Measurements from ENCODE around the gene ZNF365. TPM values are rescaled to one million over a fixed set of nuclear protein-coding genes. Genes with fewer than 3 reads are reported as not detected.
"Not testable (repeated sequence)": the region's sequence is repeated elsewhere in the genome, so short reads cannot be mapped to it uniquely, and the experiment has no call there.

Gene ZNF365, protein sequence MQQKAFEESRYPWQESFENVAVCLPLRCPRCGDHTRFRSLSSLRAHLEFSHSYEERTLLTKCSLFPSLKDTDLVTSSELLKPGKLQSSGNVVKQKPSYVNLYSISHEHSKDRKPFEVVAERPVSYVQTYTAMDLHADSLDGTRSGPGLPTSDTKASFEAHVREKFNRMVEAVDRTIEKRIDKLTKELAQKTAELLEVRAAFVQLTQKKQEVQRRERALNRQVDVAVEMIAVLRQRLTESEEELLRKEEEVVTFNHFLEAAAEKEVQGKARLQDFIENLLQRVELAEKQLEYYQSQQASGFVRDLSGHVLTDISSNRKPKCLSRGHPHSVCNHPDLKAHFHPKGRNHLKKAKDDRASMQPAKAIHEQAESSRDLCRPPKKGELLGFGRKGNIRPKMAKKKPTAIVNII
- 0.40 TPM for polyA plus RNA-seq (2013, experiment 1 of 2; ENCODE audit: insufficient read length)
- 0.52 TPM for polyA plus RNA-seq (2013, experiment 2 of 2; ENCODE audit: insufficient read length)

DNA sequence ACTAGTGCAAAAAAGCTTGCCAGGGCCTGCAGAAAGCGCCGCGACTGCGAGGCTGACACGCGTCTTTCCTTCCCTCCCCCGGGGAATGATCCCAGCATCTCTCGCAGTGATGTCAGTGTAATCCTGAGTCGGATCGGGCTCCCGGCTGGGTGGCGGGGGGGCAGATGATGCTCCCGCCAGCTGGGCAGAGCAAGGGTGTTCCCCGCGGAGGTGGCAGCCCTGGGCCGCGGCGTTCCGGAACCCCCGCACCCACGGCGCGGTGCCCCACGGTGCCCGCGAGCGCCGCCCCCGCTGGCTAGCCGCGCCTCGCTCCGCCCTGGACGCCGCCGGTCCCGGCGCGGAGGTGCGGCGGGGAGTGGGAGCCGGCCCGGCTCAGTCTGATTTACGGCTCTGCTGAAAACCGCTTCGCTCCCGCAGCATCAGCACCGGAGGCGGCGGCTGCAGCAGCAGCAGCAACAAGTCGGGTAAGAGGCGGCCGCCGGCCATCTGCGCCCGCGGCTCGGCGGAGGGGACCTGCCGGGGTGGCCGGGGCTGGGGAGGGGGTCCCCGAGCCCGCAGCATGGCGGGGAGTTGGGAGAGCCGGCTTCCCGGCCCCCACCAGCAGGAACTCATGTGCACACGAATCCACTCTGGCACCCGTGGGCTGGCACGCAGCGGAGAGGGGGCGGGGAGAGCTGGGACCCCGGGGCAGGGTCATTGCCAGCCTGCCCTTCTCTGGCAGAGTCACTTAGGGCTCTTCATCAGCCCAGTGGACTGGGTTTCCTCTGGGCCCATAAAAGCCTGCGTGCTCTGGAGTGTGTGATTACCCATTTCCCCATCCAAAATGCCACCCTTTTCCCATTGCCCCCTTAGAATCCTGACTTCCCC lies at the start of gene ZNF365:
Gene ZNF365, plus strand, starts transcription at position 375 of the 867 bp plus-strand sequence. CDS start 1,825 bp downstream, outside the sequence.
- DNase-seq = peak; percentile 54

- DNase-seq = no peak
These were observed 48.0 kb upstream of the ZNF365 start for GRCh38 chr10:62326176-62326575.

- peak; percentile 25 for DNase-seq
These were observed 46.3 kb upstream of the ZNF365 start for GRCh38 chr10:62327885-62328284.

DNA sequence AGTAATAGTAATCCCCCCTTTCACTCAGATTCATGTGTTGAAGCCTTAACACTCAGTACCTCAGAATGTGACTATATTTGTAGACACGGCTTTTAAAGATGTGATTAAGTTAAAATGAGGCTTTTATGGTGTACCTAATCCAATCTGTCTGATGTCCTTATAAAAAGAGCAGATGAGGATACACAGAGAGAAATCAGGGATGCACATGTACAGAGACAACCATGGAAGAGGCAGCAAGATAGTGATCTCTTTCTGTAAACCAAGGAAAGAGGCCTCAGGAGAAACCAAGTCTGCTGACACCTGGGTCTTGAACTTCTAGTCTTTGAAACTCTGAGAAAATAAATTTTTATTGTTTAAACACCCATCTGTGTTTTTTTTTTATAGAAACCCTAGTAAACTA lies 44.0 kb upstream of the ZNF365 start:
- DNase-seq = no peak

- no peak for DNase-seq
These were observed 41.8 kb upstream of the ZNF365 start for GRCh38 chr10:62332406-62332805.

DNA sequence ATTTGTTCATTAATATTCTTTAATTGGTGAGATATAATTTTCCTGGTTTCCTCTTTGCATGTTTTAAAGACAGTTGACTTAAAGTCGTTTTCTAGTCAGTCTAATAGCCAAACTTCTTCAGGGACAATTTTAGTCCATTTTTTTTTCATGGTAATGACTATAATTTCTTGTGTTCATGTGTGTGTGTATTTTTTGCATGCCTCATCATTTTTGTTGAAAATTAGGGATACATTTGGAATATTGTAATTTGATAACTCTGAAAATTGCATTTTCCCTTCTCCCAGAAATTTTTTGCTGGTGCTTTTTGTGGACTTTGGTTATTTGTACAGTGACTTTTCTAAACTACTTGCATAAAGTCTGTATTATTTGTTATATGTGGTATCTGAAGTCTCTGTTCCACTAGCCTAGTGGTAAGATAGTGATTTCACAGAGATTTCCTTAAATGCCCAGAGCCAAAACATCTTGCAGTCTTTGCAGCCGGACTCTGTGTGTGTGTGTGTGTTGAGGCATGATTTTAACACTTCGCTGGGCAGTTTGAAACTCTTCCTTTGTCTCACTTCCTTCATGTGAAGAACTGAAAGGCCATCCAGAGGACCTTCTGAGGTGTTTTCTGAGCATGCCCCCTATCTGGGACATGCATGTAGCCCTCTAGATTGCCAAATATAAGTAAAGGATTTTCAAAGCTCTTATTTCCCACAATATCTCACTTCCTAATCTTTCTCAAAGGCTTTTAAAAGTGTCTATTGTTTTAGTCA lies 40.9 kb upstream of the ZNF365 start:
- no peak for DNase-seq

GRCh38 chr10:62333988-62334682 lies 40.0 kb upstream of the ZNF365 start:
- no peak for DNase-seq

DNA sequence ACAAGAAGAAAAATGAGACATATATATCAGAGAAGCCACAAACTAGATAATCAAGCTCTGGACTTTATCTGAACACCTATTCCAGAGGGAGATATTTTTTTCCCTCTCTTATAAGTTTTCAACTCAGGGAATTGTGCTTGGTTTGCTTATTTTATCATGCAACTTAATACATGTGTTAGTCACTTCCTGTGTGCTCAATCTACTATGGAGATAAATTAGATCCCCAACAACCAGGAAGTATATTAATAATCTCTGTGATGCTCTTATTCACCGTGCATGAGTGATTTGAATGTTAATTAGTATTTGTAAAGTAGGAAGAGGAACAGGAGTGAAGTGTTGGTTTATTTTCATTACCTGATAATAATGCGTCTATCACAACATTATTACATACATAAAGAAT lies 38.8 kb upstream of the ZNF365 start:
- DNase-seq = peak; percentile 24

- DNase-seq = no peak
These were observed 37.8 kb upstream of the ZNF365 start for GRCh38 chr10:62336404-62336803.

DNA sequence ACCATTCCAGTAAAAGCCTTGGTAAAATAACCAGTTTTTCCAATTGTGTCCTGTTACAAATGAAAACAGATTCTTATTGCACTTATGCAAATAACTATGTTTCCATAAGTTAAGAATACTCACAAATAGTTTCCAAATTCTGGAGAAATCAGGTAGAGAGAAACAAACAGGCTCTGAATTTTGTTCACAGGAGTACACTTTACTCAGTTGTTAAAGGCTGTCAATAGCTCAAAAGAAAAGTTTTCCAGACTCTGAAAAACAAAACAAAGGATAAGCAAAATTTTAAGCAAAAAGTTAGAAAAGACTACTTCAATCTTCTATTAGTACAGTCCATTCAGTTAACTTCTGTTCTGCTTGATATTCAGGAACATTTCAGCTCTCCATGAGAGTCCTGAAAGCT lies 32.8 kb upstream of the ZNF365 start:
- no peak for DNase-seq

DNA sequence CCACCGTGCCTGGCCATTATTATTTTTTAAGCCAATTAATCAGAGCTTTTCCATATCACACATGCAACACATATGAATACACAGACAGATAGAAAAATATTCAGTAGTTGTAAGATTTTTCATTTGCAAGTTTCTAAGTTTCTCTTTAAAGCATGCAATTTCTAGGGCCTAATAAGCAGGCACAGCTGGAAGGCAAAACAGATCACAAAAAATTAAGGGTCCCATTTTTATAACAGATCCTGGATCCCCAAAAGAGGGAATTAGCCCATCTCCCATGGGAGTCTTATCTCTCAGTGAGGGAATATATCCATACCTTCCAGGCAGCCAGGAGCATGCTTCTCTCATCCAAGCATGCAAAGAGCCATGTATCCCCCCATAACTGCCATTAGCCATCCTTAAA lies 31.2 kb upstream of the ZNF365 start:
- no peak for DNase-seq

DNA sequence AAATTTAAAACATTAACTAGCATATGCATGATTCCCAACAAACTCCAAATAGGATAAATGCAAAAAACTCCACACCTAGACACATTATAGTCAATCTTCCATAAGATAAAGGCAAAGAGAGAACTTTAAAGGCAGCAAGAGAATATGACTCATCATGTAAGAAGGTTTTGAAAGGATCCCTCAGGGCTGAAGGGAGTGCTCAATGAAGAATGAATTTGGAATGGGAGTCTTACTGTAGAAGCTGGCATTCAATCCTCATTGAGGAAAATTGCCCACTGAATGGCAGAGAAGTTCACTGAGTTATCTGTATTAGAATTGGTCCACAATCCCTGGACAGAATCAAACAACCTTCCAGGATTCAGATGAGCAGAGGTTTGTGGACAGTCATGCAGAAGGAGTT lies 26.1 kb upstream of the ZNF365 start:
- DNase-seq = peak; percentile 26

DNA sequence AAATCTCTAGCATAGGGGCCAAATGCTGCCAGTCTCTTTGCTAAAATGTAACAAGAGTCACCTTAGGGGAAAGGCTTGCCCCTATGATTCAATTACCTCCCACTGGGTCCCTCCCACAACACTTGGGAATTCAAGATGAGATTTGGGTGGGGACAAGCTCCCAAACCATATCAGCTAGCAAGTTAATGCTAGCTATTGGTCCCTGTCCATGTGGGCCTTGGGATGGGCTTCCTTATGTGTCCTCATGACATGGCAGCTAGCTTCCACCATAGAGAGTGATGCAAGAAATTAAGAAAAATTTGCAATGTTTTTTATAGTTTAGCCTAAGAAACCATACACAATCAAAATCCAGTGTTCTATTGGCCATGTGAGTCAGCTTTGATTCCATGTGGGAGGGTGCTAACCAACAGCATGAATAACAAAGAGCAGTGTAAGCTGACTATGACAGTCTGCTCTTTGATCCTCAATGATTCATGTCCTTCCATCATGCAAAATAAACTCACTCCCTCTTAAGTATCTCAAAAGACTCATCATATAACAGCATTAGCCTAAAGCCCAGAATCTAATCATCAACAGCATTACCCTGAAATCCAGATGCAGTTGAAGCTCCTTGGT lies 21.7 kb upstream of the ZNF365 start:
- DNase-seq = peak; percentile 63

DNA sequence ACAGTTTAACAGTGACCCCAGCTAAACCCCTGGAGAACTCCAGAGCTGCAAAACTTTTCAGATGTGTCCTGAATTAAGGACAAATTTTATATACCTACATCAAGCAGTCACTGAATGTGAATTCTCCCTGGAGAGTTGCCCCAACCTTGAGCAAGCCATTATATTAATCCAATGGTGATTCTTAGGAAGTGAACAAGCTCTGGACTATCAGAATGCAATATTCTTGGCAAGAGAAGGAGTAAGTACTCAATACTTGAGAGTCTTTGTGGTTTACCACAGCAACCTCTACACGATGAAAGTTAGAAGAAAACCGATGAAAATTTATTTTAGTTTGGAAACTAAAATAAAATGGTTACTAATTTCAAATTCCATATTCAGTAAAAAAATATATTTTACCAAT lies 19.3 kb upstream of the ZNF365 start:
- DNase-seq = peak; percentile 21

GRCh38 chr10:62356447-62356846 lies 17.7 kb upstream of the ZNF365 start:
- no peak for DNase-seq

DNA sequence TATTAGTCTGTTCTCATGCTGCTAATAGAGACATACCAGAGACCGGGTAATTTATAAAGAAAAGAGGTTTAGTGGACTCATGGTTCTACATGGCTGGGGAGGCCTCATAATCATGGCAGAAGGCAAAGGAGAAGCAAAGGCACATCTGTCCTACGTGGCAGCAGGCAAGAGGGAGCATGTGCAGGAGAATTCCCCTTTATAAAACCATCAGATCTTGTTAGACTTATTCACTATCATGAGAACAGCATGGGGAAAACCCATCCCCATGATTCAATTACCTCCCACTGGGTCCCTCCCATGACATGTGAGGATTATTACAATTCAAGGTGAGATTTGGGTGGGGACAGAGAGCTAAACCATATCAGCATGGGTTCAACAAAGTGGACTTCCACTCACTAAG lies 16.0 kb upstream of the ZNF365 start:
- not testable (repeated sequence) for DNase-seq

DNA sequence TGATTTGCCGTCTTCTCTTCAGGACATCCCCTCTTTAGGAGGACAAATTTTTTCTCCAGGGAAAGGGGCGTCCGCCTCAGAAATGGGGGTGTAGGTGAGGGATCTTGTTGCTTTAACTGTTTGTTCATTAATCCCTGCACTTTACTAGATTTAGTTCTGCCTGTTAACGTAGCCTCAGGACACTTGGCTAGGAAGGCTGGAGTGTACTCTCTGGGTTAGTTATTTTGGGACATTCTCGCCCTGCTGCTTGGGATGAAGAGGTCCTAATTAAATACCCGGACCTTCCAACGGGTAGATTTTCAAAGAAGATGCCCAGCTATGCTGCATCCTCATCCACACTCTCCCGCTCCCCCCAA lies 552 bp upstream of the ZNF365 start:
- DNase-seq = no peak

DNA sequence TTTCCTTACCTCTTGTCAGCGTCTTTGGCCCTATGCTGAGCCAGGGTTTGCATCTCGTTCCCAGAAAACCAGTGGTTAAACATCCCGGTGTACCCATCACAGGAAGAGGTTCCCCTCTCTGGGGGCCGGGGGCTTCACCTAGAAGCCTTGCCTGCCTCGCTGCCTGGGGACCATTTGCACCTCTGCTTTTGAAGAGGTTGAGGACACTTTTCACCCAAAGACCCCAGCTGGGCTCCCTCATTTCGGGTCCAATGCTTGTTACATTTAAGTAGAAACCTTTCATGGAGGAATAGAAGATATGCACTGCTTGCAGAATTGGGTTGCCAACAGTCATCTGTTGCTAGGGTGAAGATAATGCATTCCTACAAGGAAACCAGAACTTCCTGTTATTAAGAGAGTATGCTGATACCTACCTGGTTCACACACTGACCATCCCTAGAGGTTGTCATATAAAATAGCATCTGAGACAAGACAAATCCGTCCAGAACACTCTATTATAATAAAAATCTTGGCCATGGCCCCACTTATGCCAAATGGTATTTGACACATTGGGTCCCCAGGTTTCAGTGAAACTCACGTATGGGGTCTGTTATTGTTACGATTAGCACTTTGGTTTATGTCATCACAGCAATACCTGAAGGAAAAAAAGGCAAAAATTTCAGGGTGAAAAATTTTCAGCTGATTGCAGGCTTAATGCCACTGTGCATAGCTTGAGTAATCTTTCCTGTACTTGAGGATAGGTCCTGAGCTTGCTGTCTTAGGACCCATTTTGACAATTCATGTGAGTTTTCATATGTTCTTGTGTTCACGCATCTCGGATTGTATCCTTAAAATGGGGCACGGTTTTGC lies 917 bp downstream of the ZNF365 start:
- DNase-seq = no peak

- no peak for DNase-seq
These were observed 2.2 kb downstream of the ZNF365 start for GRCh38 chr10:62376071-62377025.

DNA sequence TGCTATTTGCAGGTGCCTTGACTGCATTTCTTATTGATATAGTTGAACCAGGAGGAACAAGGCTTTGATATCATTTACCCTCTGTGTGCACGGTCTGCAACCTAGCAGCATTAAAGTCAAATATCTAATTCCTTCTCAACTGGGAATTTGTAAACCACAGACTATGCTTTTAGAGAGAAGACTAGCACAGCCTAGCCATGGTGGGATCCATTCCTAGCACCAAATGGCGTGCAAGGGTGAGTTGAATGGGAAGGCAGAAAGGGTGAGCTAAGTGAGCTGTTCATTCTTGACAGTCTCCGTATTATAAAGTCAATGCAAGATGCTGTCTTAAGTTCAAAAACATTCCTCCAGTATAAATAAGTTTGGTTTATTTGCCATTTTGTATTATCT lies 2.9 kb downstream of the ZNF365 start:
- no peak for DNase-seq

Data from fibroblast of skin of back (primary cell).